ENCODE measurements around the gene TEX53.

TEX53 gene

DNA sequence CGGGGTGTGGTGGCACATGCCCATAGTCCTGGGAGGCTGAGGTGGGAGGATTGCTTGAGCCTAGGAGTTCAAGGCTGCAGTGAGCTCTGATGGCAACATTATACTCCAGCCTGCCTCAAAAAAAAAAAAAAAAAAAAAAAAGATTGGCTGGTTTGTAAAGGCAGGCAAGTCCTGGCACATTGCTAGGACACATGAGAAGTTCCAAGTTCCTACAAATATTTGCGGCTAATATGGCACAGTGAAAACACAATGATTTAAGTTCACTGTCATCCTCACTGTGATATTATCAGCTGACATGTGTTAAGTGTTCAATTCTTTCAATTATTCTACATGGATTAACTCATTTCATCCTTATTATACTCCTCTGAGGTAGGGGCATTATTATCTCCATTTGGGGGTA lies 26.4 kb downstream of the TEX53 start:
- no peak for DNase-seq

DNA sequence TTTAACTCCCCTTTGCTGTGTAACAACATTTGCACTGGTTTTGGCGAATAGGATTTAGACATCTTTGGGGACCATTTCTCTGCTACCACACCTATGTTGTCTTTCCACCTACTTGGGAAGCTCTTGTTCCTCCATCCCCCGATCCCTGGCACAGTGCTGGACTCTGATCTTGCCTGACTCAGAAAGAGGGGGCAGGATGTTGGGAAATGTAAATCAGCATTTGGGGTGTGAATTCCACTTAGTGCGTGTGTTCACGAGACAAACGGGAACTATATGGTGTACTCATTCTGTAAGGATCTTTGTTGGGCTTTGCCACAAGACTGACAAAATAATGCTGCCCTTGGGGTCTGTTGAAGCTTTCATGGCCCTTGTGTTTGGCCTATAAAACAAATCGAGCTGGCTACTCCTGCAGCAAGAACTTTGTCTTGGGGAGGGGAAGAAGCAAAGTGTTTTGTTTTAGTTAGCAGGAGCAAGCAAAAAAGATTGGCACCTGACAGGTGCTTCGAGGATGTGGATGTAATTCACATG lies 28.0 kb downstream of the TEX53 start:
- no peak for DNase-seq

DNA sequence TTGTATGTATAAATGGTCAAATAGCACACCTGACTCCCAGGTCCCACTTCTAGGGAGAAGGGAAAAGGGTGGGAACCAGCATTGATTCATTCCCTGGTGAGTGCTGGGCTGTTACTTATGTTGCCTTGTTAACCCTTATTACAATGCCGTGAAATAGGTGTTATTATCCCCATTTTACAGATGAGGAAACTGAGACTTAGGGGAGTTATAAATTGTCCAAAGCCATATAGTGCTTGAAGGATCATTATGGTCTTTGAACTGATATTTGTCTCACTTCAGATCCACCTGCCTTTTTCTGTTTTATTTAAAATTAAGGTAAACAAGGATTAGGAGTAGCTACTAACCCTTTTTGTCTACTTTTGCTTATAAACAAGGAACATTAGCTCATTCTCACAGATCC lies 30.1 kb downstream of the TEX53 start:
- DNase-seq: no peak

DNA sequence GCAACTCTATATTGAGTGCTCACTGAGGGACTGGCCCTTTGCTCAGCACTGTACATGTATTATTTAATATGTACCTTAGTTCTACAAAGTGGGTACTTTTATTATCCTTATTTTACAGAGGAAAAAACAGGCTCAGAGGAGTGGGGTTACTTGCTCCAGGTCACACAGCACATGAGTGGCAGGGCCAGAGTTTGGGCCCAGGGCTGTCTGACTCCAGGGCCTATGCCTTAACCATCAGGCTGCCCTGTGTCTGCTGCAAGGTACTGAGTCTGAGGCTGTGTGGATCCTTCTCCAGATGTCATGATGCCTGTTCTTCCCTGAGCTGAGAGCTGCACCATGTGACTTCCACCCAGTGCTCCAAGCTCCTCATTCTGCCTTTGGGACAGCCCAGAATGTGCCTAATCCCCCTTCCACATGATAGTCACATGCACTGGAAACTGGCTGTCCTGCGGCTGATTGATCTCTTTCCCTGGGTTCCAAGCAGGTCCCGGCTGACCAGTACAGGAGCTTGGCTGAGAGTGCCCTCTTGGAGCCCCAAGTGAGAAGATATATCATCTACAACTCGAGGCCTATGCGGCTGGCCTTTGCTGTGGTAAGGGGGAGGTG lies 31.1 kb downstream of the TEX53 start:
- DNase-seq: no peak

DNA sequence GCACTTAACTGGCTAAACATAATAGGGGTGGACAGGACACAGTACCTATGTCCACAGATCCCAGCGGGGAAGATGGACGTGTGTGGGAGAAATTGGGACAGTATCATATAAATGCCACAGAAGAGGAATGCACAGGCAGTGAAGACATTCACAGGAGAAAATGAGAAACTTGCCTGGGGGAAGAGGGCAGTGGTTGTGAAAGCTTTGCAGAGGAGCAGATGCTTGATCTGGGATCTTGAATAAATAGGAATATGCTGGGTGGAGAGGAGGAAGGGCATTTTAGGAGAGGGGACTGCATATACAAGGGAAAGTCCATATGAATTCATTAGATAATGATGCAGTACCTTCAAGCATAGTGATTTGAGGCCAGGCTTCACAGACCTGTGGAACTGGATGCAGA lies 32.9 kb downstream of the TEX53 start:
- DNase-seq: no peak

DNA sequence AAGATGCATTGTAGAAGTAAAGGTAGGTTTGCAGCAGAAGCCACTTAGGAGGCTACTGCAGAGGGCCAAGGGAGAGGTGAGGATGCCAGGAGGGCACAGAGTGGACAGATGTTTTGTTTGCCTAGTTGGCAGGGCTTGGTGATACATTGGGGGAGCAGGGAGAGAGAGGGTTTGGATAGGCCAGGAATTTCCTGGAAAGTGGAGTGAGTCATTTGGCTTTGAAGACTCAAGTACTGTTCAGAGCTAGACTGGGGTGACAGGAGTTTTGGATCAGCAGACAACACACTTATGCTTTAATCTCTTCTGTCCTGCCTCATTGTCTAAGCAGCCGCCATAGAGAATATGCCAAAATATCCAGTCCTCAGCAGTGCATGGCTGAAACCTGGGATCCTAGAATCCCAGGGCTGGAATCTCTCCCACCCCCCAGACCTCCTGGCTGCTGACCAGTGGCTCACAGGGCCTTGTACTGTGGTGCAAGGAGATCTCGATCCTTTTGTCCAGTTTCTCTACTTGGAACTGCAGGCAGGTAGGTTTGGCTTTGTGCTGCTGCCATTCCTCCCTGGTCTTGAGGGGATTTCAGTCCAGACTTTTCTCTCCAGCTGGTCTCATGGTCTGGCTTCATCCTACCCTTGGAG lies 35.5 kb downstream of the TEX53 start:
- no peak for DNase-seq

DNA sequence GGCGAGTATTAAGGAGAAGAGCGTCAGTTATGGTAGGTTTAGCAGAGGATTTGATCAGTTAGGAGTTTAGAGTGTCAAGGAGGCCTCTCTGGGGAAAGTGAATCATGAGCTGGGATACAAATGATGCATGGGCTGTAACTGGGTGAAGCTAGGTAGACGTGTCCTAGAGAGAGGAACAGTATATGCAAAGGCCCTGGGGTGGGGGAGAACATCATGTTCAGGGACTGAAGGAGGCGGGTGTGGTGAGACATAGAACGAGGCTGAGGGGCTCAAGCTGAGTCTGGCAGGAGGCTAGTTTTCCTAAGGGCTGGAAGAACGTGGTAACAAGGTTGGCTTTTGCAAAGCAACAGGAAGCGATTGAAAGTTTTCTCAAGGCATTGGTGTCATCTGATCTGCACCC lies 36.0 kb downstream of the TEX53 start:
- DNase-seq: no peak

DNA sequence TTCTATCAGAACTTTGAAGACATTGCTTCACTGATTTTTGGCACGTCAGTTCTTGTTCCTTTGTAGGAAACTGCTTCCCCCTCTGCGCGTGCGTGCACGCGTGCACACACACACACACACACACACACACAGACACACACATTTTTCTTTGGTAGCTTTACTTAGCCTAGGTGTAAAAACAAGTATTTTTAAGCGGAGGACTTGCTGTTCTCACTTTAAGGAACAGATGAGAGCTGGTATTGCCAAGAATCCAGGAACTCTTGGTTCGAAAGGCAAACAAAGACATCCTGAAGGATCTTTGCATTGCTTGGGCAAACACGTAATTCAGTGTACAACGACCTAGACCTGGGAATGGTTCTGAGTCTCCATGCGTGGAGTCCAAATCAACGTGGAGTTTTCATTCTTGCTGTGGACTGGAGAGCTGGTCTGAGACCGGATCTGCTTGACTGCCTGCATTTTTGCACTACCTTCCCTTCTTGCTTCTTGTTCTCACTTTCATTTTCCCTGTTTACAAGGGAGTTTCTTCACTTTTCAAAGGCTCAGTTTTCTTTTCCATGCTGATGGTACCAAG lies 38.3 kb downstream of the TEX53 start:
- DNase-seq: no peak

DNA sequence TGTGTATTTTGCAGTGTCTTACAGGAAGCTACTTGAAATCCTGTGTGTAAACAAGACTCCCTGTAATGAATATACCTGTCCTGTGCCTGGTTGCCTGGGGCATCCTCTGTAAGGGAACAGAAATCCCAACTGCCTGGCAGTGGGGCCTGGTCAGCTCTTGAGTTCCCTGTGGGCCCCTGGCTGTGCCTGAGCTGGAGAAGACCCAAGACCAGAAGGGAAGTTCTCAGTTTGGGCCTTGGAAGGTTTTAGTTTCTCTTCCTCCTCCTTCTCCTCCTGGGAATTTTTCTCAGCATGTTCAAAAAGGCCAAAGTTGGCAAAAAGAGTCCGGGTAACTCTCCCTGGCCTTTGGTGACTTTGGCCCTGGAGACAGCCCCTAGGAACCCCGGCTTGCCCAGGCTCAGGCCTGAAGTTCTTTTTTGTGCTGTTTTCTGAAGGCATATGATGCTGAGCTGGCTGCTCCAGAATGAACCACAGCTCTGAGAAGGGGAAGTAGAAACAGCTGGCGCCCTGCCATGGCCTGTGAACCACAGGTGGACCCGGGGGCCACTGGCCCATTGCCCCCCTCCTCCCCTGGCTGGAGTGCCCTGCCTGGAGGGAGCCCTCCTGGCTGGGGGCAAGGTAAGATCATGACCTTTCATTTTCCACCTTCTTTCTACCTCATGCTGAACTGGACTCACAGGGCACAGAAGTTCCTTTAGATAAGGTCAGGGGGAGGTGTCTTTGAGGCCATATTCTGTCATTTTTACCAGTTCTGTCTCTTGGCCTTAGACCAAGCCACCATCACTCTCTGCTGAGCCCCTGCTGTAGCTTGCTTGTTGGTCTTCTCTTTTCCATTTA lies 40.7 kb downstream of the TEX53 start:
- DNase-seq: no peak

DNA sequence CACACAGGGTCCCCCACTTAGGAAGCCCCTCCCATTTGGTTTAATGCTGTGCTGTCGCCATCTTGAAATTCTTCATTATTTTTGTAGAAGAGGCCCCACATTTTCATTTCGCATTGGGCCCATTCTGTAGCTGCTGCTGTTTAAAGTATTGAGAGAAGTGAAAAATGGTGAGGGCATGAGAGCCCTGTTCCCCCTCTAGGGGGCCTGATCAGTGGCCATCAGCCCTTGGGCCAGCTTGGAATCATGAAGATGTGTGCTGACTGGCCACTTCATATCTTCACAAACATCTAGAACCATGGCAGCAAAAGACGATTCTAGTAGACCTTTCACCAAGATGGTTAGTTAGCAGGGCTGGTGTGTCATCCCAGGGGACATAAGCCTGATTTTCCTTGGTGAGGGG lies 43.2 kb downstream of the TEX53 start:
- no peak for DNase-seq

DNA sequence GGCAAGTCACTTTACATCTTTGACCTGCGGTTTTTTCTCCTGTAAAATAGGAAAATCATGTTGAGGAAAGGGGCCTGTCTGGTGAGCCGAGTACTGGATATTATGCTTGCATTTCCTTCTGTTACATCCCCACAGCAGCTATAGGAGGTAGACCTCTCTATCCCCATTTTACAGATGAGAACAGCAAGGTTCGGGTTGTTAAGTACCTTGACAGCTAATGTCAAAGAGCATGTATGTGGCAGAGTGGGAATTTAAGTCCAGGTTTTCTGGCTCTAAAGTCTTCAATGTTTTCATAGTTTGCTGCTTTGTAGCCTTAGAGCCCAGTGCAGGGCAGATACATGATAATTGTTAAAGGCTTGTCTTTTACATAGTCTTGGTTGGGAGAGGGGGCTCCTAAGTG lies 43.7 kb downstream of the TEX53 start:
- no peak for DNase-seq

DNA sequence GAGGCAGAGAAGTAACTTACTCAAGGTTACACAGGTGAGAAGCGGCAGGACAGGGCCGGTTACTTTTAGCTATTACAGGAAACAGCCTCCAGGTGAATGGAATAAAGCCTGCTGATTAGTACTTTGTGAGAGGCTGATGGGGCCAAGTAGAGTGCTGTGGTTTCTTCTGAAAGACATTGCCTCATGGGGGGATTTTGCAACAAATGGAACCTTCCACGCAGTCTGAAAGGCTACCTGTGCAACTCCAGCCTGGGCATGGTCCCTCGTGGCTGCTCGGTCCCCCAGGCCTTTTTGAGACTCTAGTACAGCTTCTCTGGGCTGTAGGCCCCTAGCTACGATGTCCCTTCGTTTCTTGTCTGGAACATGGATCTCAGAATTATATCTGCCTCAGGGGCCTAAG lies 44.5 kb downstream of the TEX53 start:
- no peak for DNase-seq

DNA sequence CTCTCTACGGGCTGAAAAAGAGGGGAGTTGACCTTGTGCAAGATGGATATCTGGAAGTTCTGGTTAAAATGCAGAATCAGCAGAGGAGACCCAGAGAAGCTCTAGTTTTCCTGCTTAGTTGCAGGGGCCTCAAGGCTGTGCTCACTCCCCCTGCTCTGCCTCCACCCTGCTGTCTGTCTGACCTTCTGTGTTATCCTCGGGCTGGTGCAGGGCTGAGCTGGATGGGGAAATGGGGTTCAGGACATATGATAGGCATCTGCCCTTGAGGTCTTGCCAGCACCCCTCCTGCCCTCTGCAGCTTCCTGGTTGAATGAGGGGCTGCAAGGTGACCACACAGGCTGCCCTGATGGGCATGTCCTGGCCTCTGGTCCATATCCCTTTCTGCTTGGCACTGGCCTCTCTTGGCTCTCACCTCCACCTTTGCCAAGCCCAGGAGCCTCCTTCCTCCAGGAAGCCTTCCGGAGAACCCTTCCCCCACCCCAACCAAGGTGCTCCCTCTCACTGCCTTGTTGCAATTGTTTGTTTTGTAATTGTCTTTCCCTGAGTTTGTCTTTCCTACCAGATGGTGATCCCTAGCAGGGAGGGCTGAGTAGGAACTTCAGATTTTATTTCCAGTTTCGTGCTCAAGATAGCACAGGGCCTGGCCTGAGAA lies 45.2 kb downstream of the TEX53 start:
- DNase-seq: no peak

DNA sequence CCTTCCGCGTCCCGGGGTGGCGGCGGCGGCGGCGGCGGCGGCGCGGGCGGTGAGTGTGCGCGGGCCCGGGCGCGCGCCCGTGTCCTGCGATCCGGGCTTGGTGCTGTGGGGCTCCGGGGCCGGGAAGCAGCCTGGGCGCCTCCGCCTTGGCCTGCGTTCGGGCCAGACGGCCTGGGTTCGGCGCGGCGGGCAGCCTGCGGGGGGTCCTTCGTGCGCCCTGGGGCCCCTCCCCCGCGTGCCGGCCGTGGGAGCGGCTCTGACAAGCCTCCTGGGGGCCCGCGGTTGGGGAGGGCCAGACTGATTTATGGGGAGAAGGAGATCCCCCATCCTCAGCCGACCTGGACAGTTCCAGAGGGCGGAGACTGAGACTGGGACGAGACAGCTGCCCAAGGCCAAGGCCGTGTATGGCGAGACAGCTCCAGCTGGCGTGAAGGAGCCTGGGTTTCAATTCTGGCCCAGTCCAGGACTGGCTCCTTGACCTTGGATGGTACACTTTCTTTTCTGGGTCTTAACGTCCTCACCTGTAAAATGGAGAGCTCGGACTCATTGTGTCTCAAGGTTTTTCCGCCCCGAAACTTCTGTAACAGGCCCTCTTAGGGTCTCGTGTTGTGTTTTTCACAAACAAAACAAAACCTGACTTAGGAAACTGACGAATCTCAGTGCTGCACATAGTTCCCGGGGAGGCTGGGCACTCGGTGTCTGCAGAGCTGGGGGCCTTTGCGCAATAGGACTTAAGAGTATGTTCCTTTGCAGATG lies 45.9 kb downstream of the TEX53 start:
- no peak for DNase-seq

DNA sequence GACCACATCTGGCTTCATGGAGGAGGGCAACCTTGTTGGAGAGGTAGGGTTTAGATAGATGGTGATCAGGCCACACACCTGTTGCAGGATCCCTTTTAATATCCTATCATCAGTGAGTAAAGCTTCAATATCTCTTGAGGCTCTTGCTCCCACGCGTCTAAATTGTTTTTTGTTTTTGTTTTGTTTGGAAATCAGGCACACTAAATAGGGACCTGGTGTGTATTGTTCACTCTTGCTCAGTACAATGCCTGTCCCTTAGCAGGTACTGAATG lies 49.1 kb downstream of the TEX53 start:
- DNase-seq: no peak

DNA sequence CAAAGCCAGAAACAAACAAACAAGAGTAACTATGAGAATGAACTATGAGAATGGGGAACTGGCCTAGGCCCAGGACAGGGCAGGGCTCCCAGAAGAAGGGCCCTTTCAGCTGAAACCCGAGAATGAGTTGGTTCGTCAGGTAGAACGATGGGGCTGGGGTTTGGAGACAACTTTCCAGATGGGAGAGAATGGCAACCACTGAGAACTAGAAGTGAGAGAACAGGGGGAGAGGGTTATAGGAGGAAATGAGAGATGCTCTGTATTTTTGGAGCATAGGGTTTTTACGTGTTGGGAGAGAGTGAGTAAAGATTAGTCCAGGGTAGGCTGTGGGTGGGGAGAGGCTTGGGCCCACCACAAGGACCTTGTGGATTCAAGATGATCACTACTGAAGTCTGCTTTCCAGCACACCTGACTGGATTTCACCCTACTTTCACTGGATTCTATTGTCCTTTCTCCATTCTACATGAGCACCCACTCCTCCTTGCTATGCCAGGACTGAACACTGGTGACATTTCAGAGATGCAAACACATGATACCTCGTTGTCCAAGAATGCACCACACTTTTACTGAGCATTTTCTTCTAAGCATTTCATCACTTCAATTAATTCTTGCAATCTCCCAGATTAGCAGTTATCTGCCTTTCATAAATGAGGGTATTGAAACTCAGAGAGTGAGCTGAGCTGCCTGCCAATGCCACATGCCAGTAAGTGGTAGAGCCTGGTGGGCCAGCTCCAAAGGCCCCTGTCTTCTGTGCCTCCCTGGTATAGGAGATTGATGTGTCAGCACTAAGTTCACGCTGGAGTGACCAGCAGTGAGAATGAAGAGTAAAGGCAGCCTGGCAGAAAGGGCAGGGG lies 49.7 kb downstream of the TEX53 start:
- no peak for DNase-seq

DNA sequence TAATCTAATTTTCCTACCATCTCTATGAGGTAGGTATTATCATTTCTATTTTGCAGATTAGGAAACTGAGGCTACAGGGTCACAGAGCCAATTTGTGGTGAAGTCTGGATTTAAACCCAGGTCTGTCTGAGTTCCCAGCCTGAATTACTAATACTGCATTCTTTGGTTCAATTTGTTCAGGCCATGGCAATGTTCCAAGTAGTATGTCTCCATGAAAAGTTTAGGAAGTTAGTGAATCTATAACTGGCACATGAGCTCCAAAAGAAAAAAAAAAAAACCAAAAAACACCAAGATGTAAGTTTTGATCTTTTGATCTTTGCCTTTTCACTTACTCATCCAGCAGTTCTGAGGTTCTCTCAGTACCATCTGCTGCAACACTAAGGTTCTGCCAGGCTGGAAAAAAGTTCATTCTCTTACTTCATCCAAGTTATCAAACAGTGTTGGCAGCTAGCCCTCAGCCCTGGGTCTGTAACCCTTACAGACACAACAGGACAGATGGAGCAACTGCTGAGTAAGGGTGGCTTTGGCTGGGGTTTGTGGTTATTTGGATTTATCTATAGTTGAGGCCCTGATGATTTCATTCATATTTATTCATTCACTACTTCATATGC lies 50.9 kb downstream of the TEX53 start:
- DNase-seq: no peak

Data from NCI-H1436 treated with DMSO at 0.1 percent for 48 hours (cell line).